Heart right ventricle (tissue), 16 donors: Measurements from ENCODE around the gene OAF. TPM values are rescaled to one million over a fixed set of nuclear protein-coding genes. Genes with fewer than 3 reads are reported as not detected.

Source experiments
- ATAC-seq, 8 donors: fragments of 200-7000 bp; cut with Tn5 transposase; one replicate each; pipeline ENCODE4 v1.9.1; 2020; ENCODE audit warnings: mild to moderate bottlenecking in 8 of 8, moderate library complexity in 8 of 8, moderate number of reproducible peaks in 1 of 8
- DNase-seq, 2 donors: peaks; one replicate each; pipeline ENCODE4 v3.0.0-alpha.2; 2020
- H3K27ac ChIP-seq, 10 donors: fragments of 200-600 bp; sonication (generic) in 2 of 10; one replicate each; pipeline versions ENCODE4 v1.5.0 to v1.8.0; 2020 to 2022; ENCODE audit warnings: mild to moderate bottlenecking in 3 of 10
- H3K27me3 ChIP-seq, 7 donors: fragments of 200-600 bp; one replicate each; pipeline ENCODE4 v1.8.0; 2021 to 2022; ENCODE audit warnings: mild to moderate bottlenecking in 2 of 7
- H3K36me3 ChIP-seq, 9 donors: fragments of 200-600 bp; sonication (generic) in 1 of 9; one replicate each; pipeline versions ENCODE4 v1.5.0 to v1.8.0; 2020 to 2022; ENCODE audit warnings: mild to moderate bottlenecking in 2 of 9
- H3K4me1 ChIP-seq, 9 donors: fragments of 200-600 bp; sonication (generic) in 1 of 9; one replicate each; pipeline versions ENCODE4 v1.5.0 to v1.8.0; 2020 to 2022; ENCODE audit warnings: mild to moderate bottlenecking in 4 of 9
- H3K4me3 ChIP-seq, 10 donors: fragments of 200-600 bp; sonication (generic) in 2 of 10; one replicate each; pipeline versions ENCODE4 v1.5.0 to v1.8.0; 2020 to 2022; ENCODE audit warnings: mild to moderate bottlenecking in 7 of 10, moderate library complexity in 2 of 10
- H3K9me3 ChIP-seq, 11 donors: fragments of 200-600 bp in 10 of 11; sonication (generic) in 2 of 11; one replicate each; pipeline versions ENCODE4 v1.5.0 to v1.8.0; 2013 to 2022; ENCODE audit warnings: mild to moderate bottlenecking in 2 of 11, control low read depth in 1 of 11, moderate library complexity in 1 of 11
- CTCF ChIP-seq, 9 donors: fragments of 200-600 bp; sonication (generic) in 2 of 9; IDR thresholded peaks; one replicate each; pipeline versions ENCODE4 v1.5.0 to v1.8.0; 2021 to 2022; ENCODE audit warnings: antibody characterized with exemption in 9 of 9, mild to moderate bottlenecking in 5 of 9, moderate library complexity in 1 of 9
- whole genome bisulfite sequencing, 2 donors: extraction: QIAGEN DNeasy Blood & Tissue Kit; methylation state at CpG; one replicate each; pipeline ENCODE4 v1.1.7; 2013; ENCODE audit warnings: inconsistent platforms in 1 of 2; 5-methylcytosine and 5-hydroxymethylcytosine counted together
- intact Hi-C, 10 donors: fragments of 100-400 bp; cut with DNase I; formaldehyde crosslinking; loops; one replicate each; pipeline versions ENCODE4 v1.11.1 to v1.14.2; 2022
- polyA plus RNA-seq, 2 donors: library from polyadenylated mRNA; stranded (reverse); fragments of 200-250 nt; gene quantifications; one replicate each; pipeline ENCODE4 v1.2.3, GENCODE V29; 2013
- total RNA-seq, 10 donors: library from RNA; stranded (reverse); fragmentation: NEBNext Ultra II Directional in 3 of 10; extraction: Animal tissue kit (Norgen Biotek cat#: 25700) in 3 of 10; gene quantifications; one replicate each; pipeline versions ENCODE4 v1.2.1 to v1.2.4, GENCODE V29; 2021 to 2023
- donor health status: Arrhythmogenic right ventricular cardiomyopathy.
- donor health status: ischemic (EF 13 %, LVEDD 7.1; RV severe dilation, severe dysfunction).
- donor health status: healthy with polysubstance abuse.
- donor health status: DM: no; HTN: yes; CAD: no.
- donor health status: DM: no; HTN: no; CAD: no.
- donor health status: ischemic (EF 25% LVEDD 6.9; RV normal size, moderate dysfunction).
- donor health status: ischemic (EF 25% LVEDD 5.7; RV mildly dilated, moderate dysfunction).
- donor health status: healthy.
- donor health status: DM: yes; HTN: yes; CAD: no.
- donor health status: Ischemic cardiomyopathy.
- donor health status: ischemic (EF 35%, LVEDD 5.7; RV mildly dilated, moderate dysfunction).
- donor health status: nonischemic (EF 11% LVEDD 7.7; RV severe dilation, severe dysfunction).
- donor health status: DM: yes; HTN: yes; CAD: no.
- donor health status: PGD.
- donor health status: ischemic (EF 29% LVEDD 5.4; RV normal size, mild dysfunction).
- donor health status: nonischemic (EF 23%, LVEDD 6.1; RV moderate dilation, normal function).

The OAF gene
- total and polyA plus RNA-seq, 12 donors: 8.4 to 41.6 (median 15.3) TPM

- WGBS, 2 donors: 80 to 81% methylated on average over 2 of the region's 2 CpGs
- H3K27me3 ChIP-seq: peaks cover 0 to 7% (median 0%) of the 10 kb centered on the region in 7 donors
- H3K9me3 ChIP-seq: no peaks in the 10 kb centered on the region
- peak overlapping the region in 8 of 10 donors; percentile 61 to 92 (median 85) for H3K27ac ChIP-seq
- TF ChIP-seq CTCF (IDR thresholded peaks at IDR 0.05): no peak
- H3K36me3 ChIP-seq: peaks cover 0 to 14% (median 0%) of the 10 kb centered on the region in 9 donors
- DNase-seq (no peak), ATAC-seq (no peak)
- intact Hi-C loops: loop anchor here in 1 of 10 donors (5.0 kb wide), 1 partner anchor 41 kb away; no protein-coding TSS in a partner anchor
- H3K4me1 ChIP-seq: peaks cover 5 to 81% (median 65%) of the 10 kb centered on the region in 9 donors
- peak overlapping the region in 9 of 10 donors; percentile 71 to 89 (median 76) for H3K4me3 ChIP-seq
These were observed 2.1 kb downstream of the OAF start for GRCh38 chr11:120212926-120213325.

- ATAC-seq: no peak
- H3K4me1 ChIP-seq: peaks cover 5 to 81% (median 65%) of the 10 kb centered on the region in 9 donors
- 83 to 84% methylated on average over 7 of the region's 7 CpGs for WGBS, 2 donors
These were observed 3.7 kb downstream of the OAF start for GRCh38 chr11:120214581-120214980.

GRCh38 chr11:120215634-120216033 lies 4.8 kb downstream of the OAF start:
- ATAC-seq (peak in 4 of 8 donors; percentile 15 to 47 (median 26)), DNase-seq (peak in 1 of 2 donors; percentile 43)
- Histone ChIP-seq H3K9me3 (no peaks in the 10 kb centered on the region), H3K27me3 (peaks cover 0 to 7% (median 0%) of the 10 kb centered on the region in 7 donors), H3K4me3 (peak overlapping the region in 2 of 10 donors; percentile 17 to 20), H3K27ac (peak overlapping the region in 8 of 10 donors; percentile 22 to 92 (median 55)), H3K4me1 (peaks cover 2 to 81% (median 67%) of the 10 kb centered on the region in 9 donors), H3K36me3 (peaks cover 0 to 14% (median 0%) of the 10 kb centered on the region in 9 donors)
- 67 to 71% methylated on average over 5 of the region's 5 CpGs for WGBS, 2 donors
- TF ChIP-seq CTCF (IDR thresholded peaks at IDR 0.05): no peak
- intact Hi-C loops: loop anchor here in 2 of 10 donors (5.0 kb wide), 1 partner anchor 33 kb away; no protein-coding TSS in a partner anchor

More at GRCh38 chr11:120214581-120214980, 3.7 kb downstream of the OAF start:
- no peak for TF ChIP-seq CTCF (IDR thresholded peaks at IDR 0.05)
- peaks cover 0 to 7% (median 0%) of the 10 kb centered on the region in 7 donors for H3K27me3 ChIP-seq
- H3K27ac ChIP-seq: peak overlapping the region in 4 of 10 donors; percentile 17 to 92 (median 53)
- no peak for DNase-seq
- peak overlapping the region in 2 of 10 donors; percentile 76 to 79 for H3K4me3 ChIP-seq
- intact Hi-C loops: loop anchor here in 1 of 10 donors (5.0 kb wide), 1 partner anchor 42 kb away; no protein-coding TSS in a partner anchor
- H3K9me3 ChIP-seq: no peaks in the 10 kb centered on the region
- peaks cover 0 to 14% (median 0%) of the 10 kb centered on the region in 9 donors for H3K36me3 ChIP-seq

GRCh38 chr11:120216426-120217102 lies 5.7 kb downstream of the OAF start:
- intact Hi-C loops: loop anchor here in 2 of 10 donors (5.0 kb wide), 1 partner anchor 34 kb away; no protein-coding TSS in a partner anchor
- Histone ChIP-seq H3K36me3 (peaks cover 0 to 14% (median 0%) of the 10 kb centered on the region in 9 donors), H3K4me1 (peaks cover 2 to 88% (median 74%) of the 10 kb centered on the region in 9 donors), H3K27ac (peak overlapping the region in 8 of 10 donors; percentile 12 to 92 (median 45)), H3K4me3 (peak overlapping the region in 1 of 10 donors; percentile 20), H3K27me3 (peaks cover 0 to 3% (median 0%) of the 10 kb centered on the region in 7 donors), H3K9me3 (no peaks in the 10 kb centered on the region)
- ATAC-seq (no peak), DNase-seq (no peak)
- 83 to 85% methylated on average over 8 of the region's 8 CpGs for WGBS, 2 donors
- TF ChIP-seq CTCF (IDR thresholded peaks at IDR 0.05): no peak
